ENCODE results near the gene NDUFS3.
A peak's percentile ranks its signal among the peaks of the same experiment; 100 is the strongest.
"Not testable (repeated sequence)": the region's sequence is repeated elsewhere in the genome, so short reads cannot be mapped to it uniquely, and the experiment has no call there.

Gene NDUFS3

DNA sequence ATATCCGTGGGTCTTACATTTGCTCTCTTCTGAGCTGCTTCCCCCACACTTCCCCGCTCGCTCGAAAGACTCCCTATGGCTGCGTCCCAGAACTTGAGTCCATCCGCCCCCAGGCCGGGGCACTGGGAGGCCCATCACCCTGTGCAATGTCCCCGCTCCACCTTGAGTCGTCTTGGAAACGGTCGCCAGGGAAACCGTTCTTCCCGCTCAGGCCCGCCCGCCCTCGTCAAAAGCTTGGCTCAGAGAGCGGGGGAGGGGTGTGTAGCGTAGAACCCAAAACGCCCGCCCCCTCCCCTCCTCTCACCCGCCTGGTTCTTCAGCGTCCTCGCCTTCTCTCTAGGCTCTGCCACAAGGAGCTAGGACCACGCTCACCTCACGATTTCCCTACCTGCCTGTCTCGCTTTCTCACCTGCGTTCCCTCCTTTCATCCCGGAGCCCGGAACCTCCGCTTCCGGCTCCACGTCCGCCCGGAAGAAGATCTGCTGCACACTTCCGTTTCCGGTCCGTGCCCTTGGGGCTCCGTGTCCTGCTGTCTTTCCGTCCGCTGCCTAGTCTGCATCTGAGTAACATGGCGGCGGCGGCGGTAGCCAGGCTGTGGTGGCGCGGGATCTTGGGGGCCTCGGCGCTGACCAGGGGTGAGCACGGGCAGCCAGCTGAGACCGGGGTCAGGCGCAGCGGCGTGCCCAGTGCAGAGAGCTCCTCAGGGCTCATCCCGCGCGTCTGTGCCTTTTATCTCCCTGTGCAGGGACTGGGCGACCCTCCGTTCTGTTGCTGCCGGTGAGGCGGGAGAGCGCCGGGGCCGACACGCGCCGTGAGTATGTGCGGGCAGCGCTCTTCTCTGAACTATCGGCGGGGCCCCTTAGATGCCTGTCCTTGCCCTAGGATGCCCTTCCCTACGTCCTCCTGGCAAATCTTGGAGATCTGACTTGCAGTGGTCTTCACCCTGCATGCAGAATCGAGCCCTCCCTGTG, at the start of gene NDUFS3, which contains the start of gene KBTBD4:
TSS of gene NDUFS3 (plus strand) at position 551 of the 971 bp plus-strand sequence. CDS start at position 569, 18 bp downstream.
TSS of gene KBTBD4 (minus strand) at position 447 of the 971 bp plus-strand sequence. CDS start at position 428, 19 bp downstream.
- DNase-seq (ENCODE audit: low read depth): peak; percentile 70

GRCh38 chr11:47529951-47530350, 48.9 kb upstream of the NDUFS3 start:
- DNase-seq (ENCODE audit: low read depth): no peak

GRCh38 chr11:47530721-47531120, 48.2 kb upstream of the NDUFS3 start:
- not testable (repeated sequence) for DNase-seq (ENCODE audit: low read depth)

DNA sequence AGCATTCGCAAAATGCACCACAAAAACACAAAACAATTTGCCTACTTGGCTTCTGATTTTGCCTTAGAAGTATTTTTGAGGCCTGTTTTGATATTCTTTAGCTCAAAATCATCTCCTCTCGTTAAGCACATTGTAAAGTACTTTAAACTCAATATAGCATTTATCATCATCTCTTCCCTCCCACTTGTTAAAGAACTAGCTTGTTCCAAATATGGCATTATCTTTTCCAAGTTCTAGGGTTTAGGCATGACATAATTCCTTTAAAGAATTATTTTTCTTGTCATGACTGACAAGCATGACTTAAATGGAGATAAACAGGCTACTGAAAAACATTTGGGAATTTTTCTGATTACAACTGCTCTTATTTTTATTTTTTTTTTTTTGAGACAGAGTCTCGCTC, 47.2 kb upstream of the NDUFS3 start:
- no peak for DNase-seq (ENCODE audit: low read depth)

DNA sequence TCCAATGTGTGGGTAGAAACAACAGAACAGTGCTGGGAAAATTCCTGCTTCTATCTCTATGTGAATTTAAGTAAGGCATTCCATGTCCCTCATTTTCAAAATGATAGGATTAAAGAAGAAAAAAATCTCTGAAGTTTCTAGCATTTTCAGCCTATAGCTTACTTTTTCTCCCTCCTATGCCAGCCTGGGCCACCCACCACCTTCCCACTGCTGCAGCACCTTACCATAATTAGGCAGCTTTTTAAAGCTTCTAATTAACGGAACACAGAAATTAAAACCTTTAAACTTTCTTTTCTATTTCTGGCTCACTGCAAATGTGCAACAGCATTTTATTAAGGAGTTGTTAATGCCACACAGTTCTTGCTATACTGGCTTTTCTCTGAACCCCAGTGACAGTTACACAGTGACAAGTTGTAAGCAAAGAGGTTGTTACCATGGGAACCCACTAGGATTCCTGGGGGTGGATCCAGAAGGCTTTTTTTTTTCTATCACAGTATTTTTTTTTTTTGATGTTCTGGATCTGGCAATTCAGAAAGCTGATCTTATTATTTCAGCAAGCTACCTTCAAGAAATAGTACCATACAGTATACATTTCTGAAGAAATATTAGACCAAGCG, 46.2 kb upstream of the NDUFS3 start:
- DNase-seq (ENCODE audit: low read depth): no peak

DNA sequence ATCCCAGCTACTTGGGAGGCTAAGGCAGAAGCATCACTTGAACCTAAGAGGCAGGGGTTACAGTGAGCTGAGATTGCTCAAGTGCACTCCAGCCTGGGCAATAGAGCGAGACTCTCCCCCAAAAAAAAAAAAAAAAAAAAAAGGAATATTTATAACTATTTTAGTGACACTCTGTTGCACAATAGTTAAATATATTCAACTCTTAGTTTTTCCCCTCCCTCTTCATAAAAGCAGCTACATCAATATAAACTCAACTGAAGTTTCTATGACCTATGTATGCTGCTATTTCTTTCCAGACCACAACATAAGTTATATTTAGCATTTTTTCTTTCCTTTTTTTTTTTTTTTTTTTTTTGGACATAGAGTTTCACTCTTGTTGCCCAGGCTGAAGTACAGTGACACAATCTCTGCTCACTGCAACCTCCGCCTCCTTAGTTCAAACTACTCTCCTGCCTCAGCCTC, 45.2 kb upstream of the NDUFS3 start:
- no peak for DNase-seq (ENCODE audit: low read depth)

DNA sequence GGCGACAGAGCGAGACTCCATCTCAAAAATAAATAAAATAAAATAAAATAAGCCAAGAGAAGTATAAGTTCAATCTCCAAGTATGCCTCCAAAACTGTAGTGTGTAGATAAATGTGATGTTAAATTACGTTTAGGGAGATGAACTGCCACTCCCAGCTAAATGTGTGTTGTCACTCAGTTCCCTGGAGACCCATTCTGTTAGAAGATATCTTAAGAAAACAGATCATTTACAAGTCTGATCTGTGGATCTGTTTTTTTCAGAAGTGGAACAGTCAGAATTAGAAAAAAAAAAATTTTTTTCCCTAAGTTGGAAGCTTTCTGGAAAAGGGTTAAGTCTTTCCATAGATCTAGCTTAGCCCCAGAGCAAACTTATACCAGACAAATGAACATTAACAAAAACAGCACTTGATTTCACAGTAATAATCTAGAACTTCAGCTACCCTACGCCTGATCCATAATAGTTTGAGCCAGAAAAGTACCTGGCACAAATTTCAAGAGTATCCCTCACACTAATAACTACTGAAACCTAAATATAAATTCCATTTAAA, 44.1 kb upstream of the NDUFS3 start:
- DNase-seq (ENCODE audit: low read depth): no peak

GRCh38 chr11:47536915-47537314, 42.0 kb upstream of the NDUFS3 start:
- DNase-seq (ENCODE audit: low read depth): no peak

DNA sequence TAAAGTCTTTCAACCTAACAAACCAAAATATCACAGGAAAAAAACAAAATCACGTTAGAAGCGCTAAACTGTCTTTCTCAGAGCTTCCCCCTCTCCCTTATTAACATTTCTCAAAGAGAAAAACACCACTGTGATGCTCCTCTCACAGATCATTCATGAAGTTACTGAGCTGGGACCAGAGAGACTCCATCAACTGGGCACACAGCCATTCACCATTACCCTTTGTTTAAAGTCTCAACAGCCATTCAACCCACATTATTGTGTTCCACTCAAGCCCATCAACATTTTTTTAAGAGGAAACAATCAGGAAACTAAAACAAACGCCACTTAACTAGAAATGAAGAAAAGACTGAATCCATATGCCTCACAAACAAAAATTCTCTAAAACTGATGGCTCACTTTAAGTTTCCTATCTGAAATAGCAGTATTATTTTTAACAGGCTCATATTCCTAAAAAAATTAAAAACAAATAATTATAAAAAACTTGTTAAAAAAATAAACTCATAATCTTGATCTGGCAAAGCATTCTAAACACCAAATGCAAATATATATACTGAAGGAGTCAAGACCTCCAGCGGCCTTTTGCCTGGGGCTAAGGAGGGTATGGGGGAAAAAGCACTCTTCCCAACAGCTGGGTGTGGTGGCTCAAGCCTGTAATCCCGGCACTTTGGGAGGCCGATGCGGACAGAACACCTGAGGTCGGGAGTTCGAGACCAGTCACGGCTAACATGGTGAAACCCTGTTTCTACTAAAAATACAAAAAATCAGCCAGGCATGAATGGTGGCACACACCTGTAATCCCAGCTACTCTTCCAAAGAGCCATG, 39.9 kb upstream of the NDUFS3 start:
- DNase-seq (ENCODE audit: low read depth): no peak

DNA sequence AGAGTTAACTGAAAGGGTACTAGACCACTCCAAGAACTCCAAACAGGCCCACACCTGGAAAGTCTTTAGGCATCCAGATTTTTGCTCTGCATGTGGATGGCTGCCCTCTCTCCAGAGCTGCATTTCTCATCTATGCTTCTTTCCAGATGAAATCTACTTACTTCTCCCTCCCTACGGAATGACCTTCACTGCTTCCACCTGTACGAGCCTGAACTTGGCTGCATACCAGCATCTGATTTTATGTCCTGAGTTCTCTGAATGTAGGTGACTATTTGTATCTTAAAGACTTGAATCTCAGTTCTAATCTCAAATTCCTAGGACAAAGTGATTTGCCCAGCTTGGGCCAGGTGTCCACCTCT, 39.2 kb upstream of the NDUFS3 start:
- no peak for DNase-seq (ENCODE audit: low read depth)

DNA sequence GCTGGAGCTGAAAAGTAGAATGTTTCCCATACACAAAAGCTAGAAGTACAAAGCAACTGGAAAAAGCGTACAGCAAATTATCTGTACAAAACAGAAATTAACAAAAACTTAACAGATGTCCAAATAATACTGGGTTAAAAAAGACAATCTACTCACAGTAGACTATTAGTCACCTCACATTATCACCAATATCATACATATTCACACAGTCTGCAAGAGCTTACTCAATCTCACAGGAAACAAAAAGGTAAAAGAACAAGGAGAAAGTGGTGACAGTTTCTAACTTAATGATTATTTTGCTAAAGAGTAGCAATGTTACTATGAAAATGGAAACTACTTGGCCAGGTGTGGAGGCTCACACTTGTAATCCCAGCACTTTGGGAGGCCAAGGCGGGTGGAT, 37.8 kb upstream of the NDUFS3 start:
- DNase-seq (ENCODE audit: low read depth): no peak

DNA sequence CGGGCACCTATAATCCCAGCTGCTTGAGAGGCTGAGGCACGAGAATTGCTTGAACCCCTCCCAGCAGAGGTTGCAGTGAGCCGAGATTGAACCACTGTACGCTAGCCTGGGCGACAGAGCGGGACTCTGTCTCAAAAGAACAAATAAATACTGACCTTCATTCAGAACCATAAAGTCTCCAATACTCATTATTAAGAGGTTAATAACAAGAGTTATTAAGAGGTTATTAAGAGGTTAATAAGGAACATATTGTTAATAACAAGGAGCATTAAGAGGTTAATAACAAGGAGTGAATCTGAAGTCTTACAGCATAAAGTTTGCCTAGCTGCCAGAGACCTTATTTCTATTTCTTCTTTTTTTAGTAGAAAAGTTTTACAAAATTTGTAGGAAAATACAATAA, 33.6 kb upstream of the NDUFS3 start:
- no peak for DNase-seq (ENCODE audit: low read depth)

DNA sequence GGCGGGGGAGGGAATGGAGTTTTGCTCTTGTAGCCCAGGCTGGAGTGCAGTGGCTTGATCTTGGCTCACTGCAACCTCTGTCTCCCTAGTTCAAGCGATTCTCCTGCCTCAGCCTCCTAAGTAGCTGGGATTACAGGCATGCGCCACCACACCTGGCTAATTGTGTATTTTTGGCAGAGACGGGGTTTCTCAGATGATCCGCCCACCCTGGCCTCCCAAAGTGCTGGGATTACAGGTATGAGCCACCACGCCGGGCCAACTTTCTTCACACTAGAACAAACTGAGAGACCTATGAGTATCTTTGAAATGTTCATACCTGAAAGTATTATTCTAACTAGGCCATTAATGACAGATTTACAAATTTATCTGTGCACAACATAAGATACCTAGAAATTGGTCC, 32.6 kb upstream of the NDUFS3 start:
- not testable (repeated sequence) for DNase-seq (ENCODE audit: low read depth)

DNA sequence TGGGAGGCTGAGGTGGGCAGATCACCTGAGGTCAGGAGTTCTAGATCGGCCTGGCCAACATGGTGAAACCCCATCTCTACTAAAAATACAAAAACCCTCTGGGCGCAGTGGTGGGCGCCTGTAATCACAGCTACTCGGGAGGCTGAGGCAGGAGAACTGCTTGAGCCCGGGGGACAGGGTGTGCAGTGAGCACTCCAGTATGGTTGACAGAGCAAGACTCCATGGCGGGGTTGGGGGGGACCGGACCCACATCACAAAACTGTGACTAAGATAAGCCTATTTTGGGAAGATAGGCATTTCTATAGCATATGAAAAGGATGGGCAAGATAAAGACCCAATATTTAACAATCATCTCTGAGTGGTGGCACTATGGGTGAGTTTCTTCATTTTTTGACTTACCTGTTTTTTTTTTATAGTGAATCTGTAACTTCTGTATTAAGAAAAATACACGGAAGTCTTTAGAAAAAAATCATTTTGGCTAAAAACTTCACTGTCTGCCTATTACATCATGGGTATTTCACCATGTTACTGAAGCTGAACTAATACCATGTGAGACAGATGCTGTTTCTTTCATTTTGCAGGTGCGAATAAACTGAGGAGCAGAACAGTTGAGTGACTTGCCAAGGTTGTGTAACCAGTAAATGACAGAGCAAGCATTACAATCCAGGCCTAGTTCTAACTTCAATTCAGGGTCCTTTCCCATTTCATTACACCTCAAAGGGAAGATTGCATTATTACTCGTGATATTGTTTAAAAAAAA, 28.4 kb upstream of the NDUFS3 start:
- no peak for DNase-seq (ENCODE audit: low read depth)

GRCh38 chr11:47551086-47551485, 27.8 kb upstream of the NDUFS3 start:
- DNase-seq (ENCODE audit: low read depth): no peak

DNA sequence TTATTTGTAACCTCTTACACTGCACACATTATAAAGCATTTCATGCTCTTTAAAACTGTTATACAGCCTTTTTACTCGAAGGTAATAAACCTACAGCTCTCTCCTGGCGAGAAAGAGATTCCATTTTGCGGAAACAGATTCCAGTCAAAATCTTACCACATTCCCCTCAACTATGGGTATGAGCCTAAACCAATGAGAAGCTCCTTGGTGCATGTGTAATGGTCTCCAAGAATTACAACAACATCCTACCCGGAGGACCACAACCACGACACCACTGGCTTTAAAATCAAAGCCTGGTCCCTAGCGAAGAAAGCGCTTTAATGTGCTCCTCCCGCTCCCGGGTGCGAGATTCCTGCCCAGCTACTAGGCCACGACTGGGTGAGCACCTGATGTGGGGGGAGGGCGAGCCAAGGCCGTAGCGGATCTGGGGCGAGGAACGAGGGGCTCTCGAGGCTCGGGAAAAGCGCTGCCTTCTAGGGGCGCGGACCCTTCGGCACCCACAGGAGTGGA, 26.8 kb upstream of the NDUFS3 start:
- DNase-seq (ENCODE audit: low read depth): no peak

DNA sequence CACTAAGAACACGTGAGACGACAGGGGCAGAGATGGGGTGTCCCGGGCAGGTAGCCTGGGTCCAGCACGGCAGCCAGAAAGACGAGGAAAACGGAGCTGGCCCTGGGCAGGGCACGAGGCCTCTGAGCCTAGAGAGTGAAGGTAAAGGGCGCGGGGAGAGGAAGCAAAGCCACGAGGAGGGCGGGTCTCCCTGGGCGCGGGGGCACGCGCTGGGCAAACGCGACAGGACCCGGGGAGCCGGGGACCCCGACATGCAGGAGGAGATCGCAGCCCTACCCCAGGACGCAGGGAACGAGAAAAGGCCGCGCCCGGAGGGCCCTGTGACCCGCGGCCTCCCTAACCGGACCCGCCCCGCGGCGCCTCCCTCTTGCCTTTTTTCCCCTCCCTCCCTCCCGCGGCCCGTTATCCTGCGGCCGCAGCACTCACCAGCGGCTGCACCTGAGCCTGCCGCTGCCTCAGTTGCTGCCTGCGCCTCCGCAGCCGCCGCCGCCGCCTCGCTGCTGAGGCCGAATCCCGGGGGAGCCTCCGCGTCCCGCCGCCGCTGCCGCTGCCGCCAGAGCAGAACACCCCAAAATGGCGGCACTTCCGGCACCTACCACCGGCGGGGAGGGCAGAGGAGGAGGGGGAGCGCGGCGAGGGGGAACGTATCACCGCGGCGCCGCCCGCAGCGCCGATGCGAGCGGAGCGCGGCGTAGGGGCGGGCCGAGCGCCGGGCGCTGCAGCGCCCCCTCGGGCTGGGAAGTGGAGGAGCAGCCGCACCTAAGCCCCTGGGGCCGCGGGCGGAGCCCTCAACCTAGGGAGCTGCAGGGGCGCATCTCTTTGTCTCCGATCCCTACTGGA, 26.1 kb upstream of the NDUFS3 start, which contains the start of gene CELF1:
TSS of gene CELF1 (minus strand) at position 567 of the 840 bp plus-strand sequence. CDS start 53,609 bp downstream, outside the sequence.
- DNase-seq (ENCODE audit: low read depth): peak; percentile 49

DNA sequence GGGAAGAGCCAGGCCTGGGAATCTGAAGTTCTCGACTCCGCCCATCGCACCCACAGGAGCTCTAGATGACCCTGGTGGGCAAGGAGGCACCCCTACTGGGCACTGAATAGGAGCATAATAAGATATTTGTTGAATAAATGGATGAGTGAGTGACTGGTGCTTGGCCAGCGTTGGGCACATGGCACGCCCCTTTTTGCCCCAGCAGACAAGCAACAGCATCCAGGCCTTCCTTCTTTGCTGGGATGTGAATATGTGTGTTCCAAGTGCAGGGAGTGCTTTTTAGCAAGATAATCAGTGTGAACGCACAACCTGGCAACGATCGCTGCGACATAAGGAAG, 25.5 kb upstream of the NDUFS3 start:
- DNase-seq (ENCODE audit: low read depth): no peak

DNA sequence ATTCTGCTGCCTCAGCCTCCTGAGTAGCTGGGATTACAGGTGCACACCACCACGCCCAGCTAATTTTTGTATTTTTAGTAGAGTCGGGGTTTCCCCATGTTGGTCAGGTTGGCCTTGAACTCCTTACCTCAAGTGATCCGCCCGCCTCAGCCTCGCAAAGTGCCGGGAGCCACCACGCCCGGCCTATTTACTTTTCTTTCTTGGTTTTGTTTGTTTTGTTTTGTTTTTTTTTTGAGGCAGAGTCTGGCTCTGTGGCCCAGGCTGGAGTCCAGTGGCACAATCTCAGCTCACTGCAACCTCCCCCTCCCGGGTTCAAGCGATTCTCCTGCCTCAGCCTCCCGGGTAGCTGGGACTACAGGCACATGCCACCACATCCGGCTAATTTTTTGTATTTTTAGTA, 21.9 kb upstream of the NDUFS3 start:
- not testable (repeated sequence) for DNase-seq (ENCODE audit: low read depth)

DNA sequence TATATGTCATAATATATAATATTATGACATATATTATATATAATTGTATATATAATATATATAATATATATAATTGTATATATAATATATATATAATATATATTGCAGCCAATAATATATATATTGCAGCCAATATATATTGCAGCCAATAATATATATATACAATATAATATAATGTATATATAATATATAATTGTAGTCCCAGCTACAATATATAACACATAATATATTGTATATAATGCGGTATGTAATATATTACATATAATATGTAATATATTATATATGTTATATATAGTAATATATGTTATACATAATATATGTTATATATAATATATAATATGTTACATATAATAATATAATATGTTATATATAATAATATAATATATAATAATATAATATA, 20.2 kb upstream of the NDUFS3 start:
- no peak for DNase-seq (ENCODE audit: low read depth)

Measured in CMK (cell line).